Stomach (tissue), 9 donors: ENCODE data around the gene PCDH9. TPM values are rescaled to one million over a fixed set of nuclear protein-coding genes. Genes with fewer than 3 reads are reported as not detected.

Experiments used
- DNase-seq, 2 donors: peaks; one replicate each; pipeline versions ENCODE4 v3.0.0 to v3.0.0-alpha.2; 2013 to 2019
- H3K27ac ChIP-seq, 5 donors: fragments of 200-600 bp in 4 of 5; sonication (generic) in 4 of 5; one replicate each; pipeline ENCODE4 v1.5.1; 2013 to 2019; ENCODE audit warnings: mild to moderate bottlenecking in 1 of 5, moderate library complexity in 1 of 5
- H3K27me3 ChIP-seq, 3 donors: fragments of 200-600 bp; sonication (generic); one replicate each; pipeline ENCODE4 v1.5.1; 2017 to 2019; ENCODE audit warnings: mixed run types in 1 of 3
- H3K36me3 ChIP-seq, 4 donors: fragments of 200-600 bp; sonication (generic); 1 replicate in 3 of 4; 2 replicates in 1 of 4; pipeline ENCODE4 v1.5.1; 2016 to 2019
- H3K4me1 ChIP-seq, 4 donors: fragments of 200-600 bp; sonication (generic); one replicate each; pipeline ENCODE4 v1.5.1; 2016 to 2019
- H3K4me3 ChIP-seq, 4 donors: fragments of 200-600 bp; sonication (generic) in 3 of 4; one replicate each; pipeline ENCODE4 v1.5.1; 2016 to 2019; ENCODE audit warnings: mild to moderate bottlenecking in 1 of 4
- H3K9me3 ChIP-seq, 4 donors: fragments of 200-600 bp; sonication (generic); one replicate each; pipeline ENCODE4 v1.5.1; 2016 to 2019
- CTCF ChIP-seq, 7 experiments: fragments of 450-650 bp in 4 of 7; fragments of 200-600 bp in 3 of 7; sonication (generic) in 3 of 7; IDR thresholded peaks; one replicate each; pipeline ENCODE4 v1.5.1; 2016 to 2019; ENCODE audit warnings: antibody characterized with exemption in 7 of 7, control low read depth in 2 of 7, mild to moderate bottlenecking in 1 of 7
- EP300 ChIP-seq: sonication (generic); formaldehyde crosslinking; IDR thresholded peaks from one replicate; pipeline ENCODE4 v1.6.1; 2017; ENCODE audit warnings: antibody characterized with exemption
- POLR2A ChIP-seq, 4 donors: fragments of 450-650 bp; IDR thresholded peaks; one replicate each; pipeline ENCODE4 v1.6.1; 2016; ENCODE audit warnings: antibody characterized with exemption in 4 of 4, control low read depth in 2 of 4, mild to moderate bottlenecking in 1 of 4, moderate library complexity in 1 of 4
- POLR2AphosphoS5 ChIP-seq, 3 donors: sonication (generic); formaldehyde crosslinking; IDR thresholded peaks; one replicate each; pipeline ENCODE4 v1.6.1; 2016; ENCODE audit warnings: antibody characterized with exemption in 3 of 3
- WGBS, 5 donors: extraction: QIAGEN DNeasy Blood & Tissue Kit in 3 of 5; methylation state at CpG; one replicate each; pipeline versions ENCODE4 v1.1.5 to v1.1.7; 2013 to 2018; 5-methylcytosine and 5-hydroxymethylcytosine counted together
- intact Hi-C: fragments of 100-400 bp; cut with DNase I; formaldehyde crosslinking; loops from one replicate; pipeline ENCODE4 v1.15.1; 2023; ENCODE audit warnings: low total_unique reads
- polyA plus RNA-seq, 3 donors: library from polyadenylated mRNA; stranded (reverse); fragments of 200-250 nt; gene quantifications; one replicate each; pipeline ENCODE4 v1.2.3, GENCODE V29; 2013
- total RNA-seq, 5 donors: library from RNA; depleted of rRNA; stranded (reverse); fragments of >200 nt; gene quantifications; one replicate each; pipeline versions ENCODE4 v1.1.0 to v1.2.3, GENCODE V29; 2014 to 2016
- donor health status: healthy with polysubstance abuse.
- donor health status: Bipolar disorder and iron deficiency.
- donor health status: healthy.

PCDH9 gene
- total and polyA plus RNA-seq, 8 donors = 0.40 to 36.2 (median 3.7) TPM

DNA sequence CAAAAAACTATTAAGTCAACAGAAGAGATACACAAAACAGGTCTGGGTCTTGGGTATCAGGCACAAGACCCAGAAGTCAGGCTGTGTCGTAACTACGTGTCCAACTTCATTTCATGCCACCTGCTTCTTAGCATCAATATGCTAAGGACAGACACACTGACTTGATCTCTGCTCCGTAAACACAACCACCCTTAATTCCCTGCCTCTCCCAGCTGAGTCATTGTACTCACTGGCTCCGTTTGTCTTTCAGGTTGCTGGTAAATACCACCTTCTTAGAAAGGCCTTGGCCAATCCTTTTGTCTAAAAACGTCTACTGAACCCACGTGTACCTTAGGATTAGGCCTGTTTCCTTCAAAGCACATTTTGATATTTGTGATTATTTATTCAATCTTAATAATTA is 726.2 kb downstream of the PCDH9 start:
- Histone ChIP-seq H3K27ac (no peak overlapping the region), H3K36me3 (no peaks in the 10 kb centered on the region), H3K4me3 (no peak overlapping the region), H3K9me3 (no peaks in the 10 kb centered on the region), H3K27me3 (no peaks in the 10 kb centered on the region), H3K4me1 (no peaks in the 10 kb centered on the region)
- intact Hi-C loops = no loop called here
- peak in 1 of 2 donors; percentile 19 for DNase-seq
- TF ChIP-seq POLR2AphosphoS5 (IDR thresholded peaks at IDR 0.05) (no peak), CTCF (IDR thresholded peaks at IDR 0.05) (no peak), EP300 (no peak), POLR2A (IDR thresholded peaks at IDR 0.05) (no peak)
- WGBS, 5 donors = 53 to 62% (median 56%) methylated on average over 6 of the region's 6 CpGs

DNA sequence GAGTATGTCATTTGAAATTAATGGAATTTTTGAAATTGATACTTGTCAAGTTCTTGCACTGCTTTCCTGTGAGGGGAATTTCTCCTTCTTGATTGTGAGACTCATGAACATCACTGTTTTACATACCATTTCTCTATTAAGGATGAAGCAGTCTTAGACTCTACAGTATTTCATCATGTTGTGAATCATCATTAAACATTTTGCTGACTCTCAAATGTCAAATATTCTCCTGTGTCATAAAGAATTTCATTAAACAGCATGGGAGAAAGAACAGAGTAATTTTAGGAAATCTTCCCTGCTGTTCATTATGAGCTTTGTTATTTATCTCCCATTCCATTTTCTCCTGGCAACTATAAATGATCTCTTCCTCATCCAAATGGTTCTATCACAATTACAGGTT is 729.0 kb downstream of the PCDH9 start:
- no peaks in the 10 kb centered on the region for H3K9me3 ChIP-seq
- DNase-seq = no peak
- TF ChIP-seq POLR2AphosphoS5 (IDR thresholded peaks at IDR 0.05) (no peak), POLR2A (IDR thresholded peaks at IDR 0.05) (no peak), CTCF (IDR thresholded peaks at IDR 0.05) (no peak), EP300 (no peak)
- no peaks in the 10 kb centered on the region for H3K4me1 ChIP-seq
- no peak overlapping the region for H3K4me3 ChIP-seq
- H3K36me3 ChIP-seq = no peaks in the 10 kb centered on the region
- H3K27ac ChIP-seq = no peak overlapping the region
- no peaks in the 10 kb centered on the region for H3K27me3 ChIP-seq
- intact Hi-C loops = no loop called here

DNA sequence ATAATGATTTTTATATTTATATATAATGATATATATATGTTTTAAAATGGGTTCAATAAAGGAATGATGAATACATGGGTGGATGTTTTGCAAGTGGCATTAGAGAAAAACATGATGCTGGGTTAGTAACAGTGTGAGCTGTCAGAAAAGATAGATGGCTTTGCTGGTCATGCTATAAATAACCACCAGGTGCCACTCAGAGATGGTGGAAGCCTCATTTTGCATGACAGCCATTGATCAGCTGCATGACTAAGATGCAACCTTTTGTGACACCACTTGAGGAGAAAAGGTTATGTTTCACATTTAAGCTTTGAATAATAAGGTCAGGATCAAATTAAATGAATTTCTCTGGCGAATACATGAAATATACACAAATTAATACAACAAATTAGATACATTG is 737.7 kb downstream of the PCDH9 start:
- Histone ChIP-seq H3K4me3 (no peak overlapping the region), H3K9me3 (no peaks in the 10 kb centered on the region), H3K27me3 (no peaks in the 10 kb centered on the region), H3K27ac (no peak overlapping the region), H3K4me1 (no peaks in the 10 kb centered on the region), H3K36me3 (no peaks in the 10 kb centered on the region)
- TF ChIP-seq POLR2A (IDR thresholded peaks at IDR 0.05) (no peak), CTCF (IDR thresholded peaks at IDR 0.05) (no peak), EP300 (no peak), POLR2AphosphoS5 (IDR thresholded peaks at IDR 0.05) (no peak)
- peak in 1 of 2 donors; percentile 12 for DNase-seq
- WGBS, 5 donors = 41 to 90% (median 82%) methylated on average over 1 of the region's 1 CpG
- intact Hi-C loops = no loop called here

DNA sequence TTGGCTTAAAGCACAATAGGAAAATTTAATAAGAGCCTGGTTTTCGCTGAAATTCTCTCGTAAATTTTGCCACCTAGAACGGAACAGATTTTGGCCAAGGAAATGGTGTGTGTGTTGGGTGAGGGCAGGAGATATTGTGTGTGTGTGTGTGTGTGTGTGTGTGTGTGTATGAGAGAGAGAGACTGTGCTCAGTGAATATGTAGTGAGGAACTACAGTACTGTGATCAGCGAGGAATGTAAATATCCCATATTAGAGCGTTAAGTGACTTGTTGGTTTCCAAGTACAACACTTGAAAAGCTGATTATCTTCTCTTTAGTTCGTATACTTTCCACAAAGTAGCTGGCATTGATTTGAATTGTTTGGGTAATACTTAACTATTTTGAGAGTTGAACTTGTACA is 738.9 kb downstream of the PCDH9 start:
- TF ChIP-seq CTCF (IDR thresholded peaks at IDR 0.05) = no peak
- no peak for TF ChIP-seq EP300
- TF ChIP-seq POLR2A (IDR thresholded peaks at IDR 0.05) = no peak
- TF ChIP-seq POLR2AphosphoS5 (IDR thresholded peaks at IDR 0.05) = no peak
- Histone ChIP-seq H3K36me3 (no peaks in the 10 kb centered on the region), H3K4me3 (no peak overlapping the region), H3K4me1 (no peaks in the 10 kb centered on the region), H3K27ac (no peak overlapping the region), H3K9me3 (no peaks in the 10 kb centered on the region), H3K27me3 (no peaks in the 10 kb centered on the region)
- intact Hi-C loops = no loop called here
- 30 to 61% (median 53%) methylated on average over 6 of the region's 6 CpGs for WGBS, 5 donors
- no peak for DNase-seq

DNA sequence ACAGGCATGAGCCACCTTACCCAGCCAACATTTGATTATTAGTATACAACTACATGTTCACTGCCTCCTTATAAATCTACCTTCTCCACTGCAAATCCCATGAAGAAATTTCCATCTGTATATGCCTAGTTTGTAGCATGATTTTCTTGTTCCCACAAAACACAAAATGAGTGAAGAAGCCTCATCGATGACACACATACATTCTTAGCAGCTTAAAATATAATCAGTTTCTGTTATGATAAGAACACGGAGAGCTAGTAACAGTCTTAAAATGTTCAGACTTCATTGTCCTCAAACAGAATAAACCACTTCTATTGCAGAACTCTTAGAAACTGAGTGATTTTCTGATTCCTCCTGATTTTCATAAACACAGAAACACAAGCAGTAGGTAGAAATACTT is 740.5 kb downstream of the PCDH9 start:
- Histone ChIP-seq H3K27me3 (no peaks in the 10 kb centered on the region), H3K4me3 (no peak overlapping the region), H3K4me1 (no peaks in the 10 kb centered on the region), H3K9me3 (no peaks in the 10 kb centered on the region), H3K36me3 (no peaks in the 10 kb centered on the region), H3K27ac (no peak overlapping the region)
- TF ChIP-seq POLR2AphosphoS5 (IDR thresholded peaks at IDR 0.05) (no peak), POLR2A (IDR thresholded peaks at IDR 0.05) (no peak), CTCF (IDR thresholded peaks at IDR 0.05) (no peak), EP300 (no peak)
- WGBS, 5 donors = 78 to 88% (median 81%) methylated on average over 2 of the region's 2 CpGs
- DNase-seq = no peak
- intact Hi-C loops = no loop called here
